NCI-H2107 treated with DMSO at 0.1 percent for 48 hours (cell line): Measurements from ENCODE around the gene SPSB1.

Experiments
- DNase-seq: peaks from one replicate; lab custom pipeline; 2025; ENCODE audit not compliant: unreplicated experiment; lab: John Stamatoyannopoulos, UW

Gene SPSB1

GRCh38 chr1:9258629-9259028 lies 34.1 kb upstream of the SPSB1 start:
- no peak for DNase-seq

GRCh38 chr1:9260059-9260766 lies 32.5 kb upstream of the SPSB1 start:
- no peak for DNase-seq

- no peak for DNase-seq
Measured at GRCh38 chr1:9261496-9261895, 31.2 kb upstream of the SPSB1 start.

GRCh38 chr1:9262096-9262986 lies 30.4 kb upstream of the SPSB1 start:
- no peak for DNase-seq

GRCh38 chr1:9263276-9263855 lies 29.3 kb upstream of the SPSB1 start:
- no peak for DNase-seq

GRCh38 chr1:9263984-9264872 lies 28.5 kb upstream of the SPSB1 start:
- no peak for DNase-seq

- no peak for DNase-seq
Measured at GRCh38 chr1:9265037-9265436, 27.7 kb upstream of the SPSB1 start.

- DNase-seq, result no peak
Measured at GRCh38 chr1:9265968-9266367, 26.7 kb upstream of the SPSB1 start.

GRCh38 chr1:9267352-9267686 lies 25.4 kb upstream of the SPSB1 start:
- DNase-seq, result no peak

GRCh38 chr1:9267827-9268581 lies 24.7 kb upstream of the SPSB1 start:
- no peak for DNase-seq

GRCh38 chr1:9269078-9269501 lies 23.6 kb upstream of the SPSB1 start:
- DNase-seq, result no peak

GRCh38 chr1:9269721-9270120 lies 23.0 kb upstream of the SPSB1 start:
- no peak for DNase-seq

- peak; percentile 30 for DNase-seq
Measured at GRCh38 chr1:9270290-9270883, 22.3 kb upstream of the SPSB1 start.

GRCh38 chr1:9271283-9271682 lies 21.4 kb upstream of the SPSB1 start:
- no peak for DNase-seq

GRCh38 chr1:9271861-9272595 lies 20.7 kb upstream of the SPSB1 start:
- DNase-seq, result no peak

GRCh38 chr1:9273177-9273576 lies 19.5 kb upstream of the SPSB1 start:
- DNase-seq, result no peak

- DNase-seq, result no peak
Measured at GRCh38 chr1:9275161-9275560, 17.5 kb upstream of the SPSB1 start.

- DNase-seq, result no peak
Measured at GRCh38 chr1:9275567-9276034, 17.1 kb upstream of the SPSB1 start.

- DNase-seq, result no peak
Measured at GRCh38 chr1:9278116-9278515, 14.6 kb upstream of the SPSB1 start.
